ENCODE measurements around the gene DAB1.

Gene DAB1

GRCh38 chr1:57468641-57469523, 45.0 kb upstream of the DAB1 start:
- no peak overlapping the region for H3K27ac ChIP-seq (ENCODE audit: low read depth, low read length)
- H3K79me2 ChIP-seq (ENCODE audit: insufficient read depth, low read length) = no peaks in the 10 kb centered on the region
- H2AFZ ChIP-seq (ENCODE audit: low read depth, low read length, severe bottlenecking) = no peak overlapping the region
- H3K27me3 ChIP-seq (ENCODE audit: low read length) = no peaks in the 10 kb centered on the region
- no peak overlapping the region for H3K9ac ChIP-seq (ENCODE audit: low read length)
- no peaks in the 10 kb centered on the region for H4K20me1 ChIP-seq (ENCODE audit: low read depth, low read length)
- no peak overlapping the region for H3K4me2 ChIP-seq (ENCODE audit: low read depth, low read length, poor library complexity, severe bottlenecking)
- H3K4me3 ChIP-seq (ENCODE audit: insufficient read depth, low read length, poor library complexity, severe bottlenecking) = no peak overlapping the region
- no peaks in the 10 kb centered on the region for H3F3A ChIP-seq (ENCODE audit: insufficient read depth)
- TF ChIP-seq CTCF (IDR thresholded peaks at IDR 0.05; ENCODE audit: insufficient read depth, low read length, poor library complexity, severe bottlenecking) (no peak), EZH2phosphoT487 (conservative IDR thresholded peaks at IDR 0.05; ENCODE audit: low read length) (no peak)
- no peaks in the 10 kb centered on the region for H3K9me3 ChIP-seq (ENCODE audit: insufficient read depth, low read length)
- H3K36me3 ChIP-seq (ENCODE audit: low read length) = no peaks in the 10 kb centered on the region
- no peaks in the 10 kb centered on the region for H3K9me2 ChIP-seq (replicated peaks; ENCODE audit: insufficient read depth, low read length)

- TF ChIP-seq CTCF (IDR thresholded peaks at IDR 0.05; ENCODE audit: insufficient read depth, low read length, poor library complexity, severe bottlenecking) (no peak), EZH2phosphoT487 (conservative IDR thresholded peaks at IDR 0.05; ENCODE audit: low read length) (no peak)
- H3K27me3 ChIP-seq (ENCODE audit: low read length) = no peaks in the 10 kb centered on the region
- H3K9me2 ChIP-seq (replicated peaks; ENCODE audit: insufficient read depth, low read length) = no peaks in the 10 kb centered on the region
- H3F3A ChIP-seq (ENCODE audit: insufficient read depth) = no peaks in the 10 kb centered on the region
- no peaks in the 10 kb centered on the region for H3K9me3 ChIP-seq (ENCODE audit: insufficient read depth, low read length)
- no peak overlapping the region for H2AFZ ChIP-seq (ENCODE audit: low read depth, low read length, severe bottlenecking)
- no peak overlapping the region for H3K9ac ChIP-seq (ENCODE audit: low read length)
- no peaks in the 10 kb centered on the region for H3K79me2 ChIP-seq (ENCODE audit: insufficient read depth, low read length)
- H3K27ac ChIP-seq (ENCODE audit: low read depth, low read length) = no peak overlapping the region
- H4K20me1 ChIP-seq (ENCODE audit: low read depth, low read length) = no peaks in the 10 kb centered on the region
- no peaks in the 10 kb centered on the region for H3K36me3 ChIP-seq (ENCODE audit: low read length)
- H3K4me3 ChIP-seq (ENCODE audit: insufficient read depth, low read length, poor library complexity, severe bottlenecking) = no peak overlapping the region
- no peak overlapping the region for H3K4me2 ChIP-seq (ENCODE audit: low read depth, low read length, poor library complexity, severe bottlenecking)
These were observed 44.0 kb upstream of the DAB1 start for GRCh38 chr1:57467830-57468229.

- Histone ChIP-seq H3K27me3 (ENCODE audit: low read length) (no peaks in the 10 kb centered on the region), H3K79me2 (ENCODE audit: insufficient read depth, low read length) (no peaks in the 10 kb centered on the region), H4K20me1 (ENCODE audit: low read depth, low read length) (no peaks in the 10 kb centered on the region), H3K9ac (ENCODE audit: low read length) (no peak overlapping the region), H3K9me2 (replicated peaks; ENCODE audit: insufficient read depth, low read length) (no peaks in the 10 kb centered on the region), H3K4me2 (ENCODE audit: low read depth, low read length, poor library complexity, severe bottlenecking) (no peak overlapping the region), H3F3A (ENCODE audit: insufficient read depth) (no peaks in the 10 kb centered on the region), H3K4me3 (ENCODE audit: insufficient read depth, low read length, poor library complexity, severe bottlenecking) (no peak overlapping the region), H3K36me3 (ENCODE audit: low read length) (no peaks in the 10 kb centered on the region), H3K9me3 (ENCODE audit: insufficient read depth, low read length) (no peaks in the 10 kb centered on the region), H2AFZ (ENCODE audit: low read depth, low read length, severe bottlenecking) (no peak overlapping the region), H3K27ac (ENCODE audit: low read depth, low read length) (no peak overlapping the region)
- TF ChIP-seq EZH2phosphoT487 (conservative IDR thresholded peaks at IDR 0.05; ENCODE audit: low read length) = no peak
- TF ChIP-seq CTCF (IDR thresholded peaks at IDR 0.05; ENCODE audit: insufficient read depth, low read length, poor library complexity, severe bottlenecking) = no peak
These were observed 40.9 kb upstream of the DAB1 start for GRCh38 chr1:57464756-57465155.
